Stimulated activated naive B cell treated with anti-CD40 and anti-IgM and Interleukin-4, amounts not matched to agents 10 μg/mL and 1 μg/mL and 100 μg/mL, for 72 hours (primary cell): ENCODE measurements around the gene MAP3K20.
"Not testable (repeated sequence)": the region's sequence is repeated elsewhere in the genome, so short reads cannot be mapped to it uniquely, and the experiment has no call there.

ENCODE experiments used
- ATAC-seq, 2 donors: fragments of 150-1000 bp; cut with Tn5 transposase; replicated peaks; 2 replicates each; pipeline ENCODE4 v1.10.0; 2021; ENCODE audit warnings: moderate library complexity in 1 of 2
- DNase-seq: peaks from one replicate; pipeline ENCODE4 v3.0.0; 2021
- H3K27ac Mint-ChIP-seq: one replicate; pipeline ENCODE4 v1.8.0; 2022; ENCODE audit warnings: mild to moderate bottlenecking, mixed read lengths
- H3K27me3 Mint-ChIP-seq, 2 donors: one replicate each; pipeline ENCODE4 v1.8.0; 2022; ENCODE audit warnings: mixed read lengths in 2 of 2
- H3K36me3 Mint-ChIP-seq, 2 donors: one replicate each; pipeline ENCODE4 v1.8.0; 2022; ENCODE audit warnings: mixed read lengths in 2 of 2, mild to moderate bottlenecking in 1 of 2
- H3K4me1 Mint-ChIP-seq, 2 donors: one replicate each; pipeline ENCODE4 v1.8.0; 2022; ENCODE audit warnings: mixed read lengths in 2 of 2, mild to moderate bottlenecking in 1 of 2
- H3K4me3 Mint-ChIP-seq, 2 donors: one replicate each; pipeline ENCODE4 v1.8.0; 2022; ENCODE audit warnings: mild to moderate bottlenecking in 2 of 2, mixed read lengths in 2 of 2, moderate library complexity in 1 of 2
- H3K9me3 Mint-ChIP-seq, 2 donors: one replicate each; pipeline ENCODE4 v1.8.0; 2022; ENCODE audit warnings: mixed read lengths in 2 of 2, mild to moderate bottlenecking in 1 of 2

MAP3K20 gene

GRCh38 chr2:173160618-173161017, 85.0 kb downstream of the MAP3K20 start:
- H3K36me3 Mint-ChIP-seq: peaks cover 5 to 29% of the 10 kb centered on the region in 2 donors
- H3K4me1 Mint-ChIP-seq: peaks cover 0 to 5% of the 10 kb centered on the region in 2 donors
- H3K27me3 Mint-ChIP-seq: no peaks in the 10 kb centered on the region
- H3K27ac Mint-ChIP-seq: no peak overlapping the region
- DNase-seq (no peak), ATAC-seq (no peak)
- H3K4me3 Mint-ChIP-seq: no peak overlapping the region
- peaks cover 0 to 2% of the 10 kb centered on the region in 2 donors for H3K9me3 Mint-ChIP-seq

- no peaks in the 10 kb centered on the region for H3K27me3 Mint-ChIP-seq
- no peak for DNase-seq
- peaks cover 0 to 5% of the 10 kb centered on the region in 2 donors for H3K4me1 Mint-ChIP-seq
- ATAC-seq: no peak
- peaks cover 5 to 25% of the 10 kb centered on the region in 2 donors for H3K36me3 Mint-ChIP-seq
- H3K9me3 Mint-ChIP-seq: peaks cover 0 to 2% of the 10 kb centered on the region in 2 donors
- no peak overlapping the region for H3K4me3 Mint-ChIP-seq
- H3K27ac Mint-ChIP-seq: no peak overlapping the region
Measured at GRCh38 chr2:173161040-173161439, 85.4 kb downstream of the MAP3K20 start.

GRCh38 chr2:173161507-173161906, 85.9 kb downstream of the MAP3K20 start:
- Mint-ChIP-seq H3K36me3 (peaks cover 5 to 21% of the 10 kb centered on the region in 2 donors), H3K27me3 (no peaks in the 10 kb centered on the region), H3K4me3 (no peak overlapping the region), H3K9me3 (peaks cover 0 to 2% of the 10 kb centered on the region in 2 donors), H3K4me1 (peaks cover 0 to 5% of the 10 kb centered on the region in 2 donors), H3K27ac (no peak overlapping the region)
- DNase-seq (no peak), ATAC-seq (no peak)

GRCh38 chr2:173163357-173163756, 87.7 kb downstream of the MAP3K20 start:
- H3K4me1 Mint-ChIP-seq, H3K4me3 Mint-ChIP-seq, ATAC-seq, H3K9me3 Mint-ChIP-seq, H3K27ac Mint-ChIP-seq, DNase-seq, H3K27me3 Mint-ChIP-seq: not testable (repeated sequence)
- H3K36me3 Mint-ChIP-seq: peaks cover 5 to 21% of the 10 kb centered on the region in 2 donors

GRCh38 chr2:173164396-173164795, 88.8 kb downstream of the MAP3K20 start:
- no peak for DNase-seq
- H3K4me1 Mint-ChIP-seq: peaks cover 0 to 1% of the 10 kb centered on the region in 2 donors
- ATAC-seq: no peak
- H3K9me3 Mint-ChIP-seq: peaks cover 0 to 2% of the 10 kb centered on the region in 2 donors
- H3K27ac Mint-ChIP-seq: no peak overlapping the region
- peaks cover 2 to 17% of the 10 kb centered on the region in 2 donors for H3K36me3 Mint-ChIP-seq
- H3K27me3 Mint-ChIP-seq: no peaks in the 10 kb centered on the region
- no peak overlapping the region for H3K4me3 Mint-ChIP-seq

GRCh38 chr2:173165443-173166238, 90.0 kb downstream of the MAP3K20 start:
- Mint-ChIP-seq H3K27ac (no peak overlapping the region), H3K4me1 (no peaks in the 10 kb centered on the region), H3K36me3 (peaks cover 2 to 13% of the 10 kb centered on the region in 2 donors), H3K9me3 (peaks cover 0 to 2% of the 10 kb centered on the region in 2 donors), H3K4me3 (no peak overlapping the region), H3K27me3 (no peaks in the 10 kb centered on the region)
- ATAC-seq (no peak), DNase-seq (no peak)

GRCh38 chr2:173171321-173171720, 95.7 kb downstream of the MAP3K20 start:
- DNase-seq: no peak
- Mint-ChIP-seq H3K9me3 (peaks cover 4 to 5% of the 10 kb centered on the region in 2 donors), H3K27me3 (no peaks in the 10 kb centered on the region), H3K4me1 (no peaks in the 10 kb centered on the region), H3K4me3 (no peak overlapping the region), H3K27ac (no peak overlapping the region), H3K36me3 (peaks cover 6 to 17% of the 10 kb centered on the region in 2 donors)
- no peak for ATAC-seq

GRCh38 chr2:173171924-173172643, 96.4 kb downstream of the MAP3K20 start:
- ATAC-seq: no peak
- no peak for DNase-seq
- H3K4me3 Mint-ChIP-seq: no peak overlapping the region
- no peaks in the 10 kb centered on the region for H3K27me3 Mint-ChIP-seq
- H3K9me3 Mint-ChIP-seq: peaks cover 4 to 5% of the 10 kb centered on the region in 2 donors
- H3K4me1 Mint-ChIP-seq: no peaks in the 10 kb centered on the region
- no peak overlapping the region for H3K27ac Mint-ChIP-seq
- peaks cover 7 to 17% of the 10 kb centered on the region in 2 donors for H3K36me3 Mint-ChIP-seq

- not testable (repeated sequence) for H3K4me3 Mint-ChIP-seq, DNase-seq, H3K4me1 Mint-ChIP-seq, H3K9me3 Mint-ChIP-seq, H3K27me3 Mint-ChIP-seq, H3K27ac Mint-ChIP-seq, ATAC-seq
- peaks cover 9 to 17% of the 10 kb centered on the region in 2 donors for H3K36me3 Mint-ChIP-seq
Measured at GRCh38 chr2:173174339-173174738, 98.7 kb downstream of the MAP3K20 start.

GRCh38 chr2:173175222-173175621, 99.6 kb downstream of the MAP3K20 start:
- Mint-ChIP-seq H3K9me3 (peaks cover 4 to 5% of the 10 kb centered on the region in 2 donors), H3K4me3 (no peak overlapping the region), H3K27ac (no peak overlapping the region), H3K36me3 (peaks cover 9 to 17% of the 10 kb centered on the region in 2 donors), H3K4me1 (no peaks in the 10 kb centered on the region), H3K27me3 (no peaks in the 10 kb centered on the region)
- DNase-seq (no peak), ATAC-seq (no peak)

GRCh38 chr2:173181982-173182381, 106.3 kb downstream of the MAP3K20 start:
- no peak overlapping the region for H3K4me3 Mint-ChIP-seq
- H3K27me3 Mint-ChIP-seq: no peaks in the 10 kb centered on the region
- no peaks in the 10 kb centered on the region for H3K4me1 Mint-ChIP-seq
- DNase-seq: no peak
- peaks cover 4 to 8% of the 10 kb centered on the region in 2 donors for H3K36me3 Mint-ChIP-seq
- H3K27ac Mint-ChIP-seq: no peak overlapping the region
- ATAC-seq: no peak
- H3K9me3 Mint-ChIP-seq: no peaks in the 10 kb centered on the region

GRCh38 chr2:173184031-173185004, 108.7 kb downstream of the MAP3K20 start:
- DNase-seq (no peak), ATAC-seq (no peak)
- H3K36me3 Mint-ChIP-seq: peaks cover 7 to 11% of the 10 kb centered on the region in 2 donors

GRCh38 chr2:173185437-173185836, 109.8 kb downstream of the MAP3K20 start:
- DNase-seq (no peak), ATAC-seq (no peak)
- peaks cover 7 to 11% of the 10 kb centered on the region in 2 donors for H3K36me3 Mint-ChIP-seq
- H3K27me3 Mint-ChIP-seq: no peaks in the 10 kb centered on the region
- H3K27ac Mint-ChIP-seq: no peak overlapping the region
- H3K4me1 Mint-ChIP-seq: no peaks in the 10 kb centered on the region
- H3K9me3 Mint-ChIP-seq: no peaks in the 10 kb centered on the region
- no peak overlapping the region for H3K4me3 Mint-ChIP-seq

More at GRCh38 chr2:173184031-173185004, 108.7 kb downstream of the MAP3K20 start:
- Mint-ChIP-seq H3K4me3 (no peak overlapping the region), H3K27ac (no peak overlapping the region), H3K9me3 (no peaks in the 10 kb centered on the region), H3K4me1 (no peaks in the 10 kb centered on the region), H3K27me3 (no peaks in the 10 kb centered on the region)
